Nucleus accumbens (tissue), 56 donors: ENCODE data around the gene GRB10.

Experiments used
- DNase-seq, 56 donors: peaks; one replicate each; lab custom pipeline; 2025; lab: John Stamatoyannopoulos, UW

Gene GRB10

DNA sequence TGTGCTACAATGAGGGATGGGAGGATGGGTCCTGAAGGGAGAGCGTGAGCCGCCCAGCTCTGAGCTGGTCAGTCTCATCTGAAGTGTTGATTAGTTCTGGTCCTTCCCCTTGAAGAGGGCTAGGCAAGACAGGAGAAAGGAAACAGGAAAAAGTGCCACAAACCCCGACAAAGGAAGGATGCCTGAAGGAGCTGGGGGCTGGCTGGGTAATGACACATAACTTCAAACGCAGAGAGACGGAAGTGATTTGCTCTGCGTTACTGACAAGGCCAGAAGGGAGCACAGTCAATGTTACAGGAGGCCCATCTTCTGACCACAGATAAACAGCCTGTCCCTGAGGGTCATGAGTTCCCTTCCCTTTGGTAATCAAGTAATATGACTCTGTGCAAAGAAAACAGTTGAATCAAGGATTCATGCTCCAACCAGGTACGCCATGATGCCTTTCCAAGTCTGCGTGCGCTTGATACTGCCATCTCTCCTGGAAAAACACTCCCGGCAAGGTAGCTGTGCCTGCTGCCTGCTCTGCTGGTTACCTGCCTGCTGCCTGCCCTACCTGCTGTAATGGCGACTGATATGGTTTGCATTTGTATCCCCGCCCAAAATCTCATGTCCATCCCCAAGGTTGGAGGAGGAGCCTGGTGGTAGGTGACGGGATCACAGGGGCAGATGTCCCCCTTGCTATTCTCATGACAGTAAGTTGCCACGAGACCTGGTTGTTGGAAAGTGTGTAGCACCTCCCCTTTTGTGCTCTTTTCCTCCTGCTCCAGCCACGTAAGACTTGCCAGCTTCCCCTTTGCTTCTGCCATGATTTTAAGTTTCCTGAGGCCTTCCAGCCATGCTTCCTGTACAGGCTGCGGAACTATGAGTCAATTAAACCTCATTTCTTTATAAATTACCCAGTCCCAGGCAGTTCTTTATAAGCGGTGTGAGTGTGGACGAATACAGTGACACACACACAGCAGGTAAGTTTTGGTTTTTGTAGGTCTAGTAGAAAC lies 57.9 kb downstream of the GRB10 start:
- no peak for DNase-seq

DNA sequence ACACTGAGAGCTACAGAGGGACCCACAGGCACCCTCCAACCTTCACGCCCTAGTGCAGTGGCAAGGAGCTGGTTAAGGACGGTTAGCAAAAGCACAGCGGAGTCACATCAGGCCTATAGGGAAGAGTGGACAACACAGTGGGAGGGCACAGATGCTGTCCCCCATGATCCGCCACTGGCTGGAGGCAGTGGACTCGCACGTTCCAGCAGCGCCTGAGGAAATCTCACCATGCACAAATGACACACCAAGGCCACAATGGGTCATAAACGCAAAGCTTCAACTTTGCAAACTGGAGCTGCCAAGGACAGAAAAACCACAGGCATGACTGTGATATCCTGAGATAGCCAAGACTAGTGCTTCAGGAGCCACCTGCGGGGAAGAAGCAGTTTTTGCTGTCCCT lies 58.8 kb downstream of the GRB10 start:
- DNase-seq = no peak

DNA sequence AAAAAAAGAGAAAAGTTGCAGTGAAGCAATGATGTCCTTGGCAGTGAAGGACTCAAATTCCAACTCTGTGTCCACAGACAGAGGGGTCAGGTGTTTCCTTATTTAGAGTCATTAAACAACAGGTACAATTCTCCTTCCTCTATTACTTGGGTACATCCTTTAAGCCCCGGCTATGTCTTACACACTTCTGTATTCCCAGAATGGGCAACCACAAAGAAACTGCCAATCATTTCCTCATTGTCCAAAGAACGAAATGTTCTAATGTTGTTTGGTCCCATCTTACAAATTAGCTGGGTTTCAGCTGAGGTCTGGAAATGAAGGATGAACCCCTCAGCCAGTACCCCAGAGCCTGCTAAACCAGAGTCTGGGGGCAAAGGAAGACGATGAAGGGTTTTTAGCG lies 59.5 kb downstream of the GRB10 start:
- no peak for DNase-seq

DNA sequence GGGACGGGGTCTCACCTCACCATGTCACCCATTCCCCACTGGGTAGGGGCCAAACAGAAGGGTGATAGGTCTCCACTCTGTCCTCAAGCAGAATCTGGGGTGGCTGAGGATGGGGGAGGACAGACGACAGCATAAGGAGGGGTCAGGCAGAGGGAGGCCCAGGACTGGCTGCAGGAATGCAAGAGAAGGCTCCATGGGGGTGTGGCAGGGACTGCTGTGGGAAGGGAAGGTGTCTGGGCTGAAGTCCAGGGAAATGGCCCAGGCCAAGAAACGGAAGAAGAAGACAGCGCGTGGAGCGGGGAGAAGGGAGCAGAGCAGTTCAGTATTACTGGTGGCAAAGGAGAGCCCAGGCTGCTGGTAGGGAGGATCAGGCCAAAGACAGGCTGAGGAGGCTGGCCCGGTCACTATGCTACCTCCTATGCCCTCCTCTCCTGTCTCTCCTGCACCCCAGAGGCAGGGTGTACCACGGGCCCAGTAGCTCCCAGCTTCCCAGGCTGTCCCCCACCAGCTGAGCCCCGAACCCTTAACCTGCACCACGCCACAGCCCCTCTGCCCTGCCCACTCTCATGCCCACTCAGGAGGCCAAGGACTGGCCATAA lies 60.9 kb downstream of the GRB10 start:
- no peak for DNase-seq

DNA sequence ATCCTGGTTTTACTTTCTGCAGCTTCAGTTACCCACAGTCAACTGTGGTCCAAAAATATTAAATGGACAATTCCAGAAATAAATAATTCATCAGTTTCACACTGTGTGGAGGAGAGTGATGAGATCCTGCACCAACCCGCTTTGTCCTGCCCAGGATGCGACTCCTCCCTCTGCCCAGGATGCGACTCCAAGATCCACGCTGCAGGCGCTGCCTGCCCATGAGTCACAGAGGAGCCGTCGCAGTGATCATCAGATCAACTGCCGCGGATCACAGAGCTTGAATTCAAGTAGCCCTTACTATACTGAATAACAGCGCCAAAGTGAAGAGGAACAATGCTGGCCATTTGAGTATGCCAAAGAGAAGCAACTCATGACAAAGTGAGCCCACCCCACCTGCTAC lies 61.5 kb downstream of the GRB10 start:
- no peak for DNase-seq

DNA sequence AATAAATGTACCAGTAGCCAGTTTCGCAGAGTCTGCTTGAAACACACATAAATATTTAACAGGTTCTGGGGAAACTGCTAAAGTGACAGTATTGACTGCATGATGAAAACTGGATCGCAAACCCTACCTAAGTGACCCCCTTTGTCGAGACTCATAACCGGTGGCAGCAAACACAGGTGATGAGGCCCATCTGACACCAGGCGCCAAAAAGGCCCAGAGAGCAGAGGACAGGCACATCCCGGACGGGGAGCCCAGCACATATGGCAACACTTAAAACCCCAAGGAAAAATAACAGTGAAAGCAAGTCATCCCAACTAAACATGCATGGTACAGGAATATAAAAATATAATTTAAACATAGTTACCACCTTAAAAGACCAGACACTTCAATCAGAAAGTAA lies 62.4 kb downstream of the GRB10 start:
- DNase-seq = no peak

DNA sequence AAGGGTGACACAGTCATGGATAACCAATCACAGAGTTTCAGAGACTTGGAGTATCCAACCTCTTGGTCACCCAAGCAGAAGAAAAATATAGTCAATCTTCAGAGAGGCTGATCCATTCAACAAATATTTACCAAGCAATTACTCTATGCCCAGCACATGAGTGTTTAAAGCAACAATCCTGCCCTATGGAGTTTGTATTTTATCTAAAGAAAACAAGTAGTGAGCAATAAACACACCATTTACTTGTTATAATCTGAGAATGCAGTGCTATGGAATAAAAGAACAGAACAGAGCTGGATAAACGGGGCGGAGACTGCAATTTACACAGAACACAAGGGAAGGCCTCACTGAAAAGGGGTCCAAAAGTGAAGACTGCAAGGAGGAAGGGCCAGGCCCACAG lies 63.8 kb downstream of the GRB10 start:
- no peak for DNase-seq

DNA sequence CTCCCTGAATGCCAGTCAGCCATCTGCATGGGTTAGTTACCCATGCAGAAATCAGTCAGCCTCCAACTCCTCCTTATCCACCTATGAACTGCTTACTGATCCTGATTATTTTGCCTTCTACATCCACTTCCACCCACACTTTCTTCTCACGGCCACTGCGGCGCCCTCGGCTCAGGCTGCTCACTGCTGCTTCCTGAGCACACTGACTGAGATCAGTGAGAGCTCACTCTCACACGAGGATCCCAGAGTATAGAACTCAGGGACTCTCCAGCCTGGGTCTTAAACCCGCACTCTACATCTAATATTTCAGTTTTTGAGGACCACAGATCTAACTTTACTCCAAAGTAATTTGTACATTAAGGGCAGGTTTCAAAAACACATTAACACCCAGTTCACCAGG lies 64.4 kb downstream of the GRB10 start:
- DNase-seq = no peak

DNA sequence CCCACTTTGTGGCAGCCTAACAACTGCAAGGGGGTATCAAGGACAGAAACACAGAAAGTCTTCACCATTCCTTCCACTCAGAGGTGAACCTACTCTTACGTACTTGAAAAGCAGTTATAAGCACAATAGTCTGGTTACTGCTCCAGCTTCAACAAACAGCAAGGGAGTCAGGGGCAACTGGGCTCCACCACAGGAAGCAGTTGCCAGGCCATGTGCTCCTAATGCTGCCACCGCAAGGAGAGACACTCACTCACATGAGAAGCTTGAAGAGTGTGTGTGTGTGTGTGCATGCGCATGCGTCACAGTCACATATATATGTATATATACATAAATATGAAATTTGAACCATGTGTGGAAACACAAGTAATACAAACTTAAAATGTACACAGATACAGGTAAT lies 65.5 kb downstream of the GRB10 start:
- DNase-seq = no peak

DNA sequence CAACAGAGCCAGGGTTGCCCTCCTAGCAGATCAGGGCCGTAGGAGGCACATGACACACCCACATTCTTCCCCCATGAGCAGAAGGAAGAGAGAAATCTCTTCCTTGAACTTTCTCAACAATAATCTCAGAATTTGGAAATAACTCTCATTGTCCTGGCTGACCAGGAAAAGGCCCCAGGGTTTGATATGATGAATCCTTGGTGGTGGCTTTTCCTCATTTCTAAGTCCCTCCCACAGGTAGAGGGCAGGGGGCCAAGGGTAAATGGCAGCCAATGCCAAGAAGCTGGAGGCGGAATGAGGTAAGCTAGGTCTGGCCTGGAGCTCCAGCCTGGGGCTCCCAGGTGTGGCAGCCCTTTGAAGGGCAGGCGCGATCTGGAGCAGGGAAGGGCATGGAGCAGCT lies 67.8 kb downstream of the GRB10 start:
- DNase-seq = no peak

DNA sequence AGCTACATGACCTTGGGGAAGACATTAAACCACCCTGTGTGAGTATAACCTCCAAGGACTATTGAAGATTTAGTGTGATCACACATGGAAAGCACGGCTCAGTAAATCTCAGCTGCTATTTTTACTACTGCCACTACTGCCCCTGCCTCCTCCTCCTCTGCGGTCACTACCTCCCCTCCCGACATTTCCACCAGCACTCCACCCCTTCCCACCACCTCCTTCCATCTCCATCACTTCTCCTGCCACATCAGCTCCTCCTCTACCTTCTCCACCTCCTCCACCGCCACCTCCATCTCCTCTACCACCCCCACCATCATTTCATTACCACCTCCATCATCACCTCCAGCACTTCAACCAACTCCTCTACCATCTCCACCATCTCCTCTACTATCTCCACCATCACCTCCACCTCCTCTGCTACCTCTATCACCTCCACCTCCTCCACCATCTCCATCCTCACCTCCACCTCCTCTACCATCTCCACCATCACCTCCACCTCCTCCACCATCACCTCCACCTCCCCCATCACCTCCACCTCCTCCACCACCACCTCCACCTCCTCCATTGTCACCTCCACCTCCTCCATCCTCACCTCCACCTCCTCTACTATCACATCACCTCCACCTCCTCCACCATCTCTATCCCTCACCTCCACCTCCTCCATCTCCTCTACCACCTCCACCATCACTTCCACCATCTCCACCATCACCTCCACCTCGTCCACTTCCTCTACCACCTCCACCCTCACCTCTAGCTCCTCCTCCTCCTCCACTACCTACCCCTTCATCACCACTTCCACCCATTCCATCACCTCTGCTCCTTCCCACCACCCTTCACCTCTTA lies 69.4 kb downstream of the GRB10 start:
- DNase-seq = no peak

DNA sequence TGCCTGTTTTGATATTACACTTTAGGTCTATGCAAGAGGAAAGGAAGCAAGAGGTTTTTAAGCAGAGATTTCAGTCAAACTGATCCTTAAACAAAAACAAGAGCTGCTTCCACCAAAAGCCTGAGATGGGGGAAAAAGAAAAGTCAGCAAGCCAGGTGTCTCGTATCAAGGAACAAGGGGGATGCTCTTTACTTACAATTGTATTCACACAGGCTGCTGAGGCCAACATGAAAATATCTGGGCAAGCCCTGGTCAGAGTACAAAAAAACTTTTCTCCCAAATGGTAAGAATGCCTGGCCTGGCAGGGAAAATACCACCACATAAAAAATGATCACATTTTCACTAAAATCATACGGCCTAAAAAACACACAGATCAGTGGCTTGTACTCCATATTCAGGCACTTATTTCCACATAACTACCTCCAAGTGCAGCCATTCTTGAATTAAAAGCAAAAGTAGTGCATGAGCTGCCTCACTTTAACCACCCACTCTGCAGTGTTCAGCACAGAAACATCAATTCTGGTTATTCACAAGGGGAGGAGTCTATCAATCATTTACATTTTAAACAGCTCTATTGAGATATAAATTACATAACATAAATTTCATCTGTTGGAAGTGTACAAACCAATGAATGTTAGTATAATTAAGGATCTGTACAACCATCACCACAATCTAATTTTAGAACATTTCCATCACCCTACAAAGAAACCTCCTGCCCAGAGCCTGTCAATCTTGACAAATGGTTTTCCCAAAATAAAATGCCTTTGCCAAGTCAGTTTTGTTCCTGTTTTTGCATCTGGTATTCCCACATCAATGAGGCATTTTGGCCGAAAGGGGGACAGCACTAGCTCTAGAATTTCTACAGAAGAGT lies 70.2 kb downstream of the GRB10 start:
- peak in 3 of 56 donors; percentile 18 to 43 (median 33) for DNase-seq

DNA sequence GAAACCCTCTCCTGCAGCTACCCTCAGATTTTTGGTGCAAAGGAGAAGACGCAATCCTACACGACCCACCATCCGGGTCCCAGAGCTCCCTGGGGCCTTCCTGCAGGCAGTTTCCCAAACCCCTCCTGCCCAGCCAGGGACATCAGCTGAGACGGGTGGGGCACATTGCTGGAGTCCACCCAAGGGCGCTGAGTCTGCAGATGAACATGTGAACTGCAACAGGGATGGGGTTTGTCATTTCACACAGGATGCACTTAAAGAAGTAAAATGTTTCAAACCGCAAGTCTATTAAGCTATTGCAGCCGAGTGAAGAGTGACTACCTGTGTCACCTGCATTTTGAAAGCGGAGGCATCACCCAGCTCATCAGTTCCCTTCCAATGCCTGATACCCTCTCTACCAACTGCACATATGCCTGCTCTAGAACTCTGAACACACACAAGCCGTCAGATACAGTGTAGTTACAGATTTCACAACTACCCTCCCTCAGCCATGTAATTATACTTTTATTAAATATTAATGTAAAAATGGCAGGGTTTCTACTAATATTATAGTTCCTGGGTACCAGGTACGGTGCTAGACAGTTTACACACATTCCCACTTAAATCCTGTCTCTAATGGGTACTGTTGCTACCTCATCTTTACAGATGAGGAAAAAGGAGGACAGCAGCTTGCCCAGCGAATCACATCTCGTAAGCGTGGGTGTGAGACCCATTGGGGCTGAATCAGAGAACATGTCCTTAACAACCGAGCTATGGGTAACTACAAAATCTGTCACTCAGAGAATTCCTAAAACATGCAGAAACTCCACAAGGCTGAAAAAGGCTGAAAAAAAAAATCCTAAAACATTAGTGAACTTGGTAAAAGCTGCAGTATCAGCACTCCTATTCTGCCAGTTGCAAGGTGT lies 71.2 kb downstream of the GRB10 start:
- no peak for DNase-seq

DNA sequence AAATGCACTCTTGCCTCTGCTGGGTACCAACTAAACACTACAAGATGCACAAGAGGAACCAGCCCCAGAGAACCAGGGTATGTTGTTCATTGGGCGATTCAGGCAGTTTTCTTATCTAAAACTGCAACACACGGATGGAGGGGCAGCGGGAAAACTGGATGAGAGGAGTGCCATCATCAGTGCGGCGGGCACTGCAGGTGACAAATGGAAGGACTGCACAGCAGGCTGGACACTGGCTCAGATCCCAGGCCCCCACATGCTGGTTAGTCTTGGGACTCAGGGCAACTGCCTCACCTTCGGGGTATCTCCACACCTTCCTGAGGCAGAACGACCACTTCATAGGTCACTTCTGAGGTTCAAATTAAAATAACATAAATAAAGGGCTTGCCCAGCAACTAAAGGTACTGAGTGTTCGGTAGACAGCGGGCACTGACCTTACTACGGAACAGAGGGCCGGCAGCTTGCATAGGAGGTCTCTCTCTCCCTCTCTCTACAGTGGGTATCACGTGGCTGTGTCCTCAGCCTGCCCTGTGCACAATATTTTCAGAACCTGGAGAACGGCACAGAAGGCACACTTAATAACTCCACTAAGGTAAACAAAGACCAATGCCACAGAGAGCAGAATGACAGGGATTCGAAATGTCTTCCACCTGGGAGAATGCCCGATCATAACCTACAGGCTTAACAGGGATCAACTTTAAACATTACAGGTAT lies 72.1 kb downstream of the GRB10 start:
- no peak for DNase-seq

DNA sequence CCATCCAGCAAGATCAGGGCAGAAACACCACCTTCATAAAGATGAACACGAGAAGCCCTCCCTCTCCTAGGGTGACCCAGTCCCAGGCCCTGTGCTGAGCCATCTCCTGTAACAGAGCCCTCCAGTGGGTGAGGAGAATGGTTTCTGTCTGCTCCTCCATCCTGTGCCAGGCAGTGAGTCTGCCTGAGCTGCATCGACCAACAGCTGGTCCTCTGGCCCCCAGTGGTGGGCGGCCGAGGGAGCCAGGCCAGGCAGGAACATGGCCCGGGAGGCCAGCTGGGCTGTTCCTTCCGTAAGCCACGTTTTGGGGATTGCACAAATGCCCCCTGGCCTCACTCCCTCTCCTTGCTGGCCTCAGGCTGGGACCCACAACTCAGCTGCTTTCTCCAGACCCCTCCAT lies 73.5 kb downstream of the GRB10 start:
- DNase-seq = no peak

DNA sequence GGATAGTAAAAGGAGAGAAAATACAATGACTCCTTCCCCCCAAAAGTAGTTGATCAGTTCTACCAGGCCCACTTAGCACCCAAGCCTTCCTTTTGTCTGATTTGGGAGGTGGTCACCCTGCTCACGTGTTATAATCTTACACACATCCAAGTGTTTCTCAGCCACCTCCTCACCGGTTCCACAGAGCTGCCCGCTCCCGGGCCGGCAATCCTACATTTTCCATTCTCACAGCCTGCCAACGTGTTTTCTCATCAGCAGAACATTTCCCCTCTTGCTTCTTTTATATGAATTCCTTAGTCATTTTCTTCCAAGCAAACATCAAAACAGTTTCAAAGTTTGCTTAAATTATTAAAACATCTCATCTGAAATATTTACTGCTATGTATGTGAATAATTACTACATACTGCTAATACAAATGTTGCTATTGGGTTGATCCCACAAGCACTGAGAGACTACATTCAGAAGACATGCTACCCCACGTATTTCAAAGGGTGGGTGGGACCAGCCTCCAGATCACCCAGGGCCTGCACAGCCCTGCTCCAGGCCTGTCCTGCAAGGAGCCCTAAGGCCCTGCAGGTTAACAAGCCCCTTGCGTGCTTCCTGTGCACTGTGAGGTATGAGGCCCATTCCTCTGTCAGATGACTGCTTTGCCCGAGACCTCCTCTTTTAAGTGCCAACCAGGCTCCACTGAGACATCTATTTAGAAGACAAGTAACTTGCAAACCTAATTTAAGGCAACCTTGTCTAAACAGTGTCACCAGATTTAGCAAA lies 75.3 kb downstream of the GRB10 start:
- no peak for DNase-seq

DNA sequence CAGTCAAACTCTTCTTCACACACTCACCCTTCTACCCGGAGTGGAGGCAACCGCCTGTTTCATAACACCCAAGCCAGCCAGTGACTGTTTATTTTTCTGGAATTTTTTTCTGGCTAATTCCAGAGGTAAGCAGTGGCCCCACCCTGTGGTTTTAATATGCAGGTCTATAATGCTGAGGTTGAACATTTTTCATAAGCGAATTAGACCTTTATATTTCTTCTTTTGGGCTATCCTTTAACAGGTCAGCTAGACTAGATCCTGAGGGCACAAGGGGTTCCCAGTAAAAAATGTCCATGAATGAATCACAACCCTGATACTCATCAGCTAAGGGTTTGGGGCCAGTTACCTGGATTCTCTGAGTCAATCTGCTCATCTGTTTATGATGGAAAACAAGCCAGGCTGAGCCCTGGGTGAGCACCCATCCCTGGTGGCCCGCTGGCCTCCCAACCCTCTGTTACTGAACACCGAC lies 76.2 kb downstream of the GRB10 start:
- no peak for DNase-seq

DNA sequence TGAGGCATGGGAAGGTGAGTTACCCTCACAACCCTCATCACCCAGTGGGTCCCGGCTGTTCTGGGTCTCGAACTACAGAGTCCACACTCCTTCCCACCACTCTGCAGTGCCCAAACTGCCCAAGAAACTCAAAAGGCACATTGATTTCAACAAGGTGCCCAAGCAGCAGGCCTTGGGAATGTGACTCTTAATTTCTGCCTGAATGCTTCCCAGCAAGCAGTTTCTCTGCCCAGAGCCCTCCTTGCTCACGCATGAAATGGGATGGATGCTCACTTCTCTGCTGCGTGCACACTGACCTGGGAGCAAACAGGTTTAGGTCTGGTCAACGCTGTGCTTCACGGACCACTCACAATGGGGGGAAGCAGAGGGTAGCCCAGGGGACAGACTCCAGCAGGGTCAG lies 77.9 kb downstream of the GRB10 start:
- no peak for DNase-seq
